Lung (tissue), 12 donors: ENCODE data around the gene GALNT2. TPM values are rescaled to one million over a fixed set of nuclear protein-coding genes. Genes with fewer than 3 reads are reported as not detected.

Source experiments
- ATAC-seq: fragments of 200-7000 bp; cut with Tn5 transposase; one replicate; pipeline ENCODE4 v1.9.1; 2020; ENCODE audit warnings: moderate number of reproducible peaks; ENCODE audit not compliant: insufficient read depth, low FRiP score
- DNase-seq, 3 donors: peaks; one replicate each; pipeline ENCODE4 v3.0.0-alpha.2; 2013 to 2017
- H3K27ac ChIP-seq, 2 donors: one replicate each; pipeline ENCODE4 v1.5.1; 2013; ENCODE audit warnings: mild to moderate bottlenecking in 2 of 2, moderate library complexity in 2 of 2, control low read depth in 1 of 2, inconsistent platforms in 1 of 2, low read depth in 1 of 2, low read length in 1 of 2
- H3K27me3 ChIP-seq, 3 donors: one replicate each; pipeline ENCODE4 v1.5.1; 2013; ENCODE audit warnings: low read length in 2 of 3; ENCODE audit not compliant: control insufficient read depth in 3 of 3, insufficient read depth in 3 of 3
- H3K36me3 ChIP-seq, 4 donors: one replicate each; pipeline ENCODE4 v1.5.1; 2013; ENCODE audit warnings: low read length in 4 of 4, mild to moderate bottlenecking in 1 of 4, moderate library complexity in 1 of 4; ENCODE audit not compliant: control insufficient read depth in 4 of 4, insufficient read depth in 4 of 4
- H3K4me1 ChIP-seq, 5 donors: one replicate each; pipeline ENCODE4 v1.5.1; 2013; ENCODE audit warnings: low read length in 5 of 5, mild to moderate bottlenecking in 2 of 5, moderate library complexity in 1 of 5; ENCODE audit not compliant: control insufficient read depth in 5 of 5, insufficient read depth in 5 of 5
- H3K4me3 ChIP-seq: one replicate; pipeline ENCODE4 v1.5.1; 2013; ENCODE audit warnings: mild to moderate bottlenecking, control low read depth, moderate library complexity
- H3K9ac ChIP-seq, 2 donors: one replicate each; pipeline ENCODE4 v1.5.1; 2013; ENCODE audit warnings: low read length in 2 of 2, control low read depth in 1 of 2; ENCODE audit not compliant: insufficient read depth in 1 of 2
- H3K9me3 ChIP-seq, 4 donors: one replicate each; pipeline ENCODE4 v1.5.1; 2013; ENCODE audit warnings: low read length in 3 of 4, mild to moderate bottlenecking in 1 of 4, moderate library complexity in 1 of 4; ENCODE audit not compliant: control insufficient read depth in 4 of 4, insufficient read depth in 3 of 4
- WGBS, 2 donors: extraction: QIAGEN DNeasy Blood & Tissue Kit; methylation state at CpG; one replicate each; pipeline ENCODE4 v1.1.7; 2013; 5-methylcytosine and 5-hydroxymethylcytosine counted together
- polyA plus RNA-seq, 2 donors: library from polyadenylated mRNA; stranded (reverse); fragments of 200-250 nt; gene quantifications; one replicate each; pipeline ENCODE4 v1.2.1, GENCODE V29; 2013
- total RNA-seq, 2 donors: library from RNA; depleted of rRNA in 1 of 2; stranded (reverse); fragments of >200 nt in 1 of 2; gene quantifications; one replicate each; pipeline ENCODE4 v1.2.1, GENCODE V29; 2014 to 2021
- TF ChIP-seq, protein P1 (sequence below): IDR thresholded peaks from 2 replicates; pipeline ENCODE4 v1.5.1; 2012; ENCODE audit warnings: mild to moderate bottlenecking; ENCODE audit errors: control extremely low read depth, extremely low read depth
- donor health status: control.
- donor health status: control.
- donor health status: Bipolar disorder and iron deficiency.
- donor health status: healthy.
- donor health status: DM: yes; HTN: yes; CAD: no.

GALNT2 gene
- total and polyA plus RNA-seq, 4 donors: 23.1 to 101 (median 58.9) TPM

DNA sequence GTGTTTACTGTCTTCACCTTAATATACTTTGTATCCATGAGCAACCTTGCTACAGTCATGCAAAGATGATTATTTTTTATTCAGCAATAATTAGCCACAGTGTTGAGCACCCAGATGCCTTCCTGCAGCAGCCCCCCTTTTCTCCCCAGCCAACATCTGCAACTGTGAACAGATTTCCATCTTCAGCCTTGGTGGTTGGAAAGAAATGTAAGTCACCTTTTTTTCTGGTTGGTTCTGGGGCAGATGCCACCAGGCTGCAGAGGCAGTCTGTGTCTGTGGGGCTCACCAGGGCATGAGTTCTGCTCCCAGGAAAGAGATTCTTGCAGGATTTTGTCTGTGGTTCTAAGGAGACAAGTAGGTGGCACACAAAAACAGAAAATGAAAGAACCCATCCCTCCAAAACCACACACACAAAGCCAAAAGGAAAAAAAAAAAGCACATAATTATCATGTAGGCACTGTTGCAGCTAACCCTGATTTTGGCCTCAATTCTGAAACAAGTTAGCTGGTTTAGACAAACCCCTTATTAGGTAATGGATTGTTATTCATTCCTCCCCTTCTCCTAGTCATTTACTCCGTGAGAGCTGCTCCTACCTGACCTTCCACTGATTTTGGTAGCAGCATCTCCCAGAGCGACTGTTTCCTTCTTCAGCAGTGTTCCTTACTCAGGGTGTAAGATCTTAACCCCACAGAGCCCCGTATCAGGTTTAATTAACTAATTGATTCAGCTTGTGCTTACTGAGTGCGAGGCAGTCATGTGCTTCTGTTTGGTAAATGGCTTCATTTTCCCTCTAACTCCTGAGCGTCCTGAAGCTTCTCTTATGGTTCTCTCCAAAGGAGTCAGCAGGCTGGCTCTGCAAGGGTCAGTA lies 36.5 kb downstream of the GALNT2 start:
- H3K36me3 ChIP-seq: no peaks in the 10 kb centered on the region

DNA sequence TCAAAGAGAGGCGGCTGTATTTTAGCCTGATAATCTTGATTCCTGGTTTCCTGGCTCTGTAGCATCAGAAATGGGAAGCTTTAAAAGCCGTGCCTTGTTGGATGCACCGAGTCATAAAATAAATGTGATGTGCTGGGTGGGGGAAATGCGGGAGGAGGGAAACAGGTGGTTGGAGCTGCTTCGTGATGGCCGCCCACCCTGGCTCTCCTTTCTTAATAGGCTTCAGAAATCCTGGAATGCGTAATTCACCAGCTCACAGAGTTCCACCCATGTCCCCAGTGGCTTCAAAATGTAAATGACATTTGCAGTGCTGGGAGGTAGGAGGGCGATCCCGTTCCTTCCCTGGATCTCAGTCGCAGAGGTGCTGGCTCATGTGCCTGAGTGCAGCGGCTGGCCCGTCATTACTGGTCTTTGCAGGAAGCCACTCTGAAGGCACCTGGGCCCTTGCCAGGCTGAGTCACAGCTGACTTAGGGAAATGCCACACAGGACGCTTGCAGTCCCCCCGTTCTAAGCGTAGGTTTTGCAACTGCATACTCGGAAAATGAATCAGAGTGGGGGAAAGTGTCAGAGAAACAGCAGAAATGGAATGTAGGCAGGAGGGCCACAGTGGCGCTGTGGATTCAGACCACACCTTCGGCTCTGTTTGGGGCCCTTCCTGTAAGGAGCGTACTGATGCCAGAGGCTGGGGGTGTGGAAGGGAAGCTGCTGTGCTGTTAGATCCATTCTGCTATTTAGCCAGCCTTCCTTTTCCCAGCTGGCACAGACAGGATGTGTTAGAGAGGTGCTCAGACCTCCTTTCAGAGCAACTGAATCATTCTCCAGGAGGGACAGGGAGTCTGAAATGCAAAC lies 37.6 kb downstream of the GALNT2 start:
- WGBS, 2 donors: 15 to 16% methylated on average over 19 of the region's 19 CpGs
- TF ChIP-seq, protein P1, sequence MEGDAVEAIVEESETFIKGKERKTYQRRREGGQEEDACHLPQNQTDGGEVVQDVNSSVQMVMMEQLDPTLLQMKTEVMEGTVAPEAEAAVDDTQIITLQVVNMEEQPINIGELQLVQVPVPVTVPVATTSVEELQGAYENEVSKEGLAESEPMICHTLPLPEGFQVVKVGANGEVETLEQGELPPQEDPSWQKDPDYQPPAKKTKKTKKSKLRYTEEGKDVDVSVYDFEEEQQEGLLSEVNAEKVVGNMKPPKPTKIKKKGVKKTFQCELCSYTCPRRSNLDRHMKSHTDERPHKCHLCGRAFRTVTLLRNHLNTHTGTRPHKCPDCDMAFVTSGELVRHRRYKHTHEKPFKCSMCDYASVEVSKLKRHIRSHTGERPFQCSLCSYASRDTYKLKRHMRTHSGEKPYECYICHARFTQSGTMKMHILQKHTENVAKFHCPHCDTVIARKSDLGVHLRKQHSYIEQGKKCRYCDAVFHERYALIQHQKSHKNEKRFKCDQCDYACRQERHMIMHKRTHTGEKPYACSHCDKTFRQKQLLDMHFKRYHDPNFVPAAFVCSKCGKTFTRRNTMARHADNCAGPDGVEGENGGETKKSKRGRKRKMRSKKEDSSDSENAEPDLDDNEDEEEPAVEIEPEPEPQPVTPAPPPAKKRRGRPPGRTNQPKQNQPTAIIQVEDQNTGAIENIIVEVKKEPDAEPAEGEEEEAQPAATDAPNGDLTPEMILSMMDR: no peak
- Histone ChIP-seq H3K27ac (peak overlapping the region; percentile 49 to 88), H3K27me3 (no peaks in the 10 kb centered on the region), H3K4me3 (no peak overlapping the region), H3K9ac (peak overlapping the region in 1 of 2 donors; percentile 6), H3K9me3 (no peaks in the 10 kb centered on the region), H3K4me1 (peaks cover 6 to 19% (median 16%) of the 10 kb centered on the region in 5 donors), H3K36me3 (no peaks in the 10 kb centered on the region)
- peak; percentile 77 to 88 (median 77) for DNase-seq
- peak; percentile 85 for ATAC-seq

More for the DNA sequence above, 36.5 kb downstream of the GALNT2 start:
- ATAC-seq (no peak), DNase-seq (no peak)
- H3K27ac ChIP-seq: peak overlapping the region in 1 of 2 donors; percentile 88
- no peaks in the 10 kb centered on the region for H3K27me3 ChIP-seq
- H3K9me3 ChIP-seq: no peaks in the 10 kb centered on the region
- TF ChIP-seq, protein P1: no peak
- H3K9ac ChIP-seq: no peak overlapping the region
- no peak overlapping the region for H3K4me3 ChIP-seq
- H3K4me1 ChIP-seq: peaks cover 6 to 19% (median 16%) of the 10 kb centered on the region in 5 donors
- WGBS, 2 donors: 75 to 89% methylated on average over 5 of the region's 5 CpGs

DNA sequence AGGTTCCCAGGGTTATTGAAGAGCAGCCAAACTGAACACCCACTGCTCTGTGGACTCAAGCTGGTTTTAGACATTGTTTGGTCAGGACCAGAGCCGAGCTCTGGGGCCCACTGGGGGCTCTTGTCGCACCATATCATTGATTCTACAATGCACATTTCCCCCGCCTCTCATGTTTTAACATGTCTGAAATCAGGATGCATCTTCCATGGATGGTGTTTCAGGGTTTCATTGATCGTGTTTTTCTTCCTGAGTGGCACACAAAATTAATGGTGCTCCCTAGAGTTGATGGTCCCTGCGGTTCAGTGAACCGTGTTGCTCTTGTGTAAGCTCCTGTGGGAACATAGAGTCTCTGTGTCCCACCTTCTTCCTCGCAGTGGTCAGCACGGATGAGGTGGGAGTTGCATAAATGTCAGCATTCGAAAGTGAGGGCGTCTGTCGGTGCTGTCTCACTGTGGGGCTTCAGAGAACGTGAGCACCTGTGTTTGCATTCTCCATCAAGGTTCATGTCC lies 38.3 kb downstream of the GALNT2 start:
- no peak overlapping the region for H3K9ac ChIP-seq
- H3K4me1 ChIP-seq: peaks cover 6 to 19% (median 16%) of the 10 kb centered on the region in 5 donors
- no peak for DNase-seq
- H3K36me3 ChIP-seq: no peaks in the 10 kb centered on the region
- TF ChIP-seq, protein P1: no peak
- no peak for ATAC-seq
- 64 to 69% methylated on average over 12 of the region's 12 CpGs for WGBS, 2 donors
- H3K9me3 ChIP-seq: no peaks in the 10 kb centered on the region
- no peaks in the 10 kb centered on the region for H3K27me3 ChIP-seq
- peak overlapping the region; percentile 49 to 88 for H3K27ac ChIP-seq
- no peak overlapping the region for H3K4me3 ChIP-seq
